ENCODE measurements around the gene RARA.

RARA gene

GRCh38 chr17:40316571-40317344 is 7.8 kb downstream of the RARA start:
- peak; percentile 84 for DNase-seq

GRCh38 chr17:40317345-40317873 is 8.4 kb downstream of the RARA start:
- DNase-seq: peak; percentile 78

GRCh38 chr17:40317880-40318829 is 9.2 kb downstream of the RARA start:
- peak; percentile 98 for DNase-seq

DNA sequence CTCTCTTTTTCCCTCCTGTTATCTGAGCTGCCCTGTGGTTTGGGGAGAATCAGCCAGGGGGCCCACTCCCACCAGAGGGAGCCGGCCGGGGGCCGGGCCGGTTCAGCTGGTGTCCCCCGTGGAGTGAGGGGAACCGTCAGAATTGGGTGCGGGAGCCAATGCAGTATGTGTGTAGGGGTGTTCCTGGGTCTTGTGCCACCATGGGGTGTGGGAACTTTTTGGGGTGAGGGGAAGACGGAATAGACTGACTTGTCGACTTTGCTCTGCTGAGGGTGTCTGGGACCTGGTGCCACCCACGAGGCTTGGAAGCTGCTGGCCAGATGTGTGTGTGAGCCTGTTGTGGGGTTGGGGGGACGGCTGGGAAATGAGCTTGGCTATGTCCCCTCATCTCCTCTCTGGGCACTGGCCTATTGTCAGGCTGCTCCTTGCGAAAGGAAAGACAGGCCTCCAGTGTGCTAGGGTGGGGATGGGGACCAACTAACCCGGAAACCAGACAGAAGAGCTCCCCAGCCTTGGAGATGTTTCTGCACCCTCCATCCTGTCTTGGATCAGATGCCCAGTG is 9.9 kb downstream of the RARA start:
- DNase-seq: no peak

DNA sequence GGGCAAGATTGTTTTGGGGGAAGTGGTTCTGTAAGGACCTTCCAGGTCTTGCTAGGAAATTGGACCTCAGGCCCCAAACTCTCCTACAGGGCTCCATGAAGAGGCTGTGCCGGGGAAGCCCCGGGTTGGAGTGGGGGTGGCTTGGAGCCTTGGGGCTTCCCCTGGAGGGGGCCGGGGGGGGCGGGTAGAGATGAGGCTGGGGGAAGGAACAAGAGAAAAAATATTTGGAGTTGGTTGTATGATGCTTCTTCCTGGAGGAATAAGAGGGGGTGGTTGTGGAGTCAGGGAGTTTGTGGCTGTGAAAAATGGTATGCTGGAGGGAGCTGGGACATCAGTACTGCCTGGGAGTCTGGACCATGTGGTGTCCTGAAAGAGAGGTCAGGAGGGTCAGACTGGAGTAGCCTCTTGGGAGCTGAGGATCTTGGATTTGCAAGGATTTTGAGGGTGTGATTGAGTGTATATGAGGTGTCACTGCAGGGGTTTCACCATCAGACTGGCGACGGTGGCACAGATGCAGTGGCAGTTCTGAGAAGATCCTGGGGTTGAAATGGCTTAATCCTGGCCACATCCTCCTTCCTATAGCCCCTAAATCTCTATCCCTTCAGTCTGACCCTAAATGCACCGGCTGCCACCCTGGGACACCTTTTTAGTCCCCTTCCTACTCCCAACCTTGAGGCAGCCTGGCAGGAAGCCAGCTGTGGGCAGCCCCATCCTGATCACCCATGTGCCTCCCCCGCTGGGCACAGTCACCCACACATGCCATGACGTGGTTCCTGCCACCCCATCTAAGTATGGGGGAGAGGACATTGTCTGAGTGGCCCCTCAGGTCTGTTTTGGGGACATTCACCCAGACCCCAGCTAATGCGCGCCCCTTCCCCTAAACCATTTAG is 10.9 kb downstream of the RARA start:
- DNase-seq: no peak

DNA sequence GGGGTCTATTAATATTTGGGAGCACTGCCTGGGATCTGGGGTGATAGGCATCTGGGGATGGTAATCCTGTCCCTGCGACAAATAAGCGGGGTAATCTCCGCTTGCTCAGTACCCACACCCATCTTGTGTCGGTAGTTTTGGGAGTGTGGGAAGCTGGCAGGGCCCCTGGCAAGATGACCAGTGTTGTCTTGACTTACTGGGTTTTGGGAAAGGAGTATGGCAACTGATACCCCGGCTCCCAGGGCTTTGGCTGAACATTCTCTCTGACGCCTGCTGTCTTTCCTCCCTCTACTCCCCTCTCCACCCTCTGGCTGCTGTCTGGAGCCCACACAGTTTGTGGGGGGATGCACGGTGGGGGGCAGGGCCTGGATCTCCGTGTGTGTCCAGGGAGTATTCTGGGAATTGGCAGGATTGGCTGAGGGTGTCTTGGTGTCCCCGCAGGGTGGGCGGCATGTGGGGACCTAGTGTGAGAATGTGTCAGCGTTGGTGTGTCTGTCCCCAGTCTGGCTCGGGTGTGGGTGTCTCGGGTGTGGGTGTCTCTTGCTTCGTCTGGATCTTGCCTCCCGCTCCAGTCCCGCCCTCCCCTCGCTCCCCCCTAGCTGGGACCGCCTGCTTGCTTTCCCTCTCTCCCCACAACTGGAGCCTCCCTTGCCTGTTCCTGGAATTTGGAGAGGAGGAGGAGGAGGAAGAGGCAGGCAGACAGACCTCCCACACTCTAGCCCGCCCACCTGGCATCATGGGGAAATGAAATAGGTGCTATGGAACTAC is 12.0 kb downstream of the RARA start:
- peak; percentile 83 for DNase-seq

DNA sequence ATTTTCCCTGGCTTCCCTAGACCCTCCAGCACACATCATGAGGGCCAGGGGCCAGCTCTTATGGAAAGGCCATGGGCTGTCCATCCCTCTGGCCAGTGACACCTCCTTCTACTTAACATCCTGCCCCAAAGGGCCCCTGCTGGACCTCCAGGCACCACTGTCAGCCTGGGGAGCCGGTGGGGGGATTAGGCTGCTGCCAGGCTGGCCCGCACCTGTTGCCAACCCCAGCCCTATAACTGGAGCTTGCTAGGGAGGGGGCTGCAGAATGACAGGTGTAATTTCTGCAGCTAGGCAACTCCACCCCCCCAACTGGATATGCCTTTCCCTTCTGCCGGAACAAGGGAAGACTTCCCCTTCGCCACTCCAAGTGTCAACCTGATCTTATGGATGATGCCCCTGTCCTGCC is 12.5 kb downstream of the RARA start:
- no peak for DNase-seq

- peak; percentile 44 for DNase-seq
Observed at GRCh38 chr17:40321961-40322357, 13.0 kb downstream of the RARA start.

DNA sequence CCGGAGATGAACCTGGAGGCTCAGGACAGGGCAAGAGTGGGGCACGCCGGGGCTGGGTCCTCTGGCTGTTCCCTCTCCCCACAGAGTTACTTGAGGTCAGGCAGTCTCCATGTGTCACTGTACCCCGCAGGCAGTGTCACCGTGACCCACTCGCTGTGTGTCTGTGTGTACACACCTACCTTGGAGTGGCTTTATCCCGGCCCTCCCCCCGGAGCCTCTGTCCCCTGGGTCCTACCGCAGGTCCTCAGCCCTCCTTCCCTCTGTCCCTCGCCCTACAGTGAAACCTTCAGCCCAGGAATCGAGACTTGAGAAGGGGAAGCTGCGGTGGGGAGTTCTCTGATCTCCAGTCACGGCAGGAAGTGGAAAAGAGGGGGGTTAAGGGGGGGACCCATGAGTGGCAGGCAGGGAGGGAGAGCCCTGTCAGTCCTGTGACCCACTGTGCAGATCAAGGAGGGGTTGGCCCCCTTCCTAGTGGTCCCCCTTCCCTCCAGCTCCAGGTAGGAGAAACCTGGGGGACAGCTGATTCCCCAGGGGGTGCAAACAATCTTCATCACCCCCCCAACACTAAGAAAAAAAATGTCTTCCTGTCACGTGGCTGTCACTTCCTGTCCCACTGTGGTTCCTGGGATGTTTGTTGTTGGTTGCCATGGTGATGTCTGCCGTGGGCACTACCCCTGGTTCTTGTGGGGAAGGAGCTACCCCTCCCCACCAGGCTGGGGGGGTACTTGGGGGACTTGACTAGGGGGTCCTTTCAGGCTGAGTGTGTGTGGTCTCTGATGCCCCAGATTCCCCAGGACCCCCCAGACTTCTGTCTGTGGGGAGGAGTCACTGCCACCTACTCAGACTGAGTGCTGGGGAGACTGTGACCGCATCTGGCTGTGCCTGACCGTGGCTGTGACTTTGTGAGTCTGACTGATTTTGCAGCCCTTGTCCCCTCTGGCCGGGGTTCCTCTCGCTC is 13.7 kb downstream of the RARA start:
- peak; percentile 89 for DNase-seq

GRCh38 chr17:40323391-40324381 is 14.7 kb downstream of the RARA start:
- peak; percentile 86 for DNase-seq

DNA sequence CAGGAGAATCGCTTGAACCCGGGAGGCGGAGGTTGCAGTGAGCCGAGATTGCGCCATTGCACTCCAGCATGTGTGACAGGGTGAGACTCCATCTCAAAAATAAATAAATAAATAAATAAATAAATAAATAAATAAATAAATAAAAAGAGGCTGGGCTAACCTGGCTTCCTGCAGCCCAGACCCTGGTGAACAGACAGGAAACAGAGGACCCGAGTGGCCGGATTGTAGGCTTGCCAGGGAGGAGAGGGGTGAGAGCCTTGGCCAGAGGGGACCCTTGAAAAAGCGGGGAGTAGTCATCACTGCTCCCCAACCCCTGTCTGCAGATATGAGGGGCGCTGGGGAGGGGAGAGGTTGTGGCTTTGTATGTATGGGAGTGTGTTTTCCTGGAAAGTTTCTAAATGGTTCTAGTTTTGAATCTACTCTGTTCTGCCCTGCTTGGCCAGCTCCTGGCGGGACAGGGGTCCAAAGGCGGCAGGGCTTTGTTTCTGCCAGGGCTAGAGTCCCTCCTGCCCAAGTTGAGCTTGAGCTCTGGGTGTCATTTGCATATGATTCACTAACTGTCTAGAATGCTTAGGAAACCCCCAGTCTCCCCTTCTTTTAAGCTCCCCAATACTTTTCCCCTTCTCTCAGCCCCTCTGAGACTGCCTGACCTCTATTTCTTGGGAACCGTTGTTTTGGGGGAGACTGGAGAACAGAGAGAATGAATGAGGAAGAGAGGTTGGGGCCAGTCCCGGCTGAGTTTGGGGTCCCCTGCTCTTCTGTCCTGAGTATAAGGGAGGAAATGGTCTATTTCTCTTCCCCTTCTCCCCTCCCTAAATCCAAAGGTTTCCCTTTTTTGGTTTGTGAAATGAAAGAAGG is 16.4 kb downstream of the RARA start:
- DNase-seq: no peak

- no peak for DNase-seq
Observed at GRCh38 chr17:40326014-40326831, 17.2 kb downstream of the RARA start.

GRCh38 chr17:40326832-40327199 is 17.8 kb downstream of the RARA start:
- DNase-seq: no peak

DNA sequence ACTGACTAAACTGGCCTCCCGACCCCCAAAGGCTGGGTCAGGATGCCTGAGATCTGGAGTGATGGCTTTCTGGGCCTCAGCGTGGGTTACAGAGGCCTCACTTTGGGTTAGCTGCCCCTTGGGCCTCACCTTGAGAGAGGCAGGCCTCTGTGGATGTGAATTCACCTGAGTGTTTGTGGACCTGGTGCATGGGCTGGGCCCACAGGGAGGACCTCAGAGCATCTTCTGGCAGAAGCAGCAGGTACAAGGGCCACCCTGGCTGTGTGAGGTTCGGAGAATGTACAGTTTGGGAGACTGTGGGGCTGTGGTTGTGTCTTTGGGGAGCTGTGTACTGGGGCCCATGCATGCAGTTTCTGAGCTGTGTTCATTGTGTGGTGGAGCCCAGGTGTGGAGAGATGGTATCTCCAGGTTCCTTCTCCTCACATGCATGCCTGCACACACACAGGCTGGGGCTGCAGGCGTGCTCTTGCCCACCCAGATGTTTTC is 18.3 kb downstream of the RARA start:
- DNase-seq: no peak

GRCh38 chr17:40327735-40328385 is 18.9 kb downstream of the RARA start:
- no peak for DNase-seq

DNA sequence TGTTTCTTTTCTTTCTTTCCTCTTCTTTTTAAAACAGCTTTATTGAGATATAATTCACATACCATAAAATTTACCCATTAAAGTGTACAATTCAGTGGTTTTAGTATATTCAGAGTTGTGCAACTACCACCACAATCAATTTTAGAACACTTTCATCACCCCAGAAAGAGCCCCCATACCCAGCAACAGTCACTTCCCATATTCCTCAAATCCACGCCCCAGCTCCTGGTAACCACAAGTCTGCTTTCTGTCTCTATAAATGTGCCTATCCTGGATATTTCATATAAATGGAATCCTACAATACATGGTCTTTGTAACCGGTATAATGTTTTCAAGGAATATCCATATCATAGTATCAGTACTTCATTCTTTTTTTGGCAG is 19.4 kb downstream of the RARA start:
- DNase-seq: no peak

All from fibroblast of skin of scalp (primary cell).